GM10266 (cell line): ENCODE results near the gene PELI3.

Experiments used
- DNase-seq: peaks from one replicate; pipeline ENCODE4 v3.0.0; 2012; ENCODE audit errors: extremely low spot score
- CTCF ChIP-seq: IDR thresholded peaks from 2 replicates; pipeline ENCODE4 v1.5.1; 2012; ENCODE audit warnings: mild to moderate bottlenecking, low read depth; ENCODE audit not compliant: control insufficient read depth, insufficient read depth; ENCODE audit errors: missing control alignments

The PELI3 gene

GRCh38 chr11:66466225-66467033, at the start of gene PELI3:
PELI3 (plus strand) TSS chr11:66466905; CDS start chr11:66468129, 1,224 bp downstream.
- DNase-seq, result peak; percentile 99
- no peak for TF ChIP-seq CTCF

- no peak for DNase-seq
Measured at GRCh38 chr11:66417000-66417399, 49.7 kb upstream of the PELI3 start.

GRCh38 chr11:66418168-66418985, 48.3 kb upstream of the PELI3 start:
- peak; percentile 72 for DNase-seq
- peak; percentile 26 for TF ChIP-seq CTCF

More at GRCh38 chr11:66417000-66417399, 49.7 kb upstream of the PELI3 start:
- TF ChIP-seq CTCF, result no peak

GRCh38 chr11:66418986-66419308, 47.8 kb upstream of the PELI3 start:
- TF ChIP-seq CTCF, result no peak
- no peak for DNase-seq

- DNase-seq, result no peak
- TF ChIP-seq CTCF, result no peak
Measured at GRCh38 chr11:66419825-66420224, 46.9 kb upstream of the PELI3 start.

GRCh38 chr11:66420671-66421476, 45.8 kb upstream of the PELI3 start, which contains the start of gene NPAS4:
NPAS4 (plus strand) TSS chr11:66421035; CDS start chr11:66421180, 145 bp downstream.
- no peak for DNase-seq
- TF ChIP-seq CTCF, result no peak
